IPS DF 6.9 (cell line): ENCODE results near the gene HSF2BP.

Source experiments
- DNase-seq: peaks from one replicate; pipeline ENCODE4 v3.0.0-alpha.2; 2013; ENCODE audit warnings: low read depth, low spot score
- H3K27ac ChIP-seq: one replicate; pipeline ENCODE4 v1.5.1; 2013; ENCODE audit warnings: low read length, control low read depth
- H3K27me3 ChIP-seq: 2 replicates; pipeline ENCODE4 v1.6.1; 2013; ENCODE audit warnings: mild to moderate bottlenecking, low read length; ENCODE audit not compliant: control insufficient read depth, insufficient read depth
- H3K36me3 ChIP-seq: 2 replicates; pipeline ENCODE4 v1.6.1; 2013; ENCODE audit warnings: low read length; ENCODE audit not compliant: control insufficient read depth, insufficient read depth
- H3K4me1 ChIP-seq: 2 replicates; pipeline ENCODE4 v1.6.1; 2013; ENCODE audit warnings: low read length; ENCODE audit not compliant: control insufficient read depth, insufficient read depth
- H3K4me3 ChIP-seq: 2 replicates; pipeline ENCODE4 v1.5.1; 2013; ENCODE audit warnings: mild to moderate bottlenecking, low read length
- H3K9me3 ChIP-seq: 2 replicates; pipeline ENCODE4 v1.6.1; 2013; ENCODE audit warnings: low read length, inconsistent platforms; ENCODE audit not compliant: control insufficient read depth, insufficient read depth
- WGBS: extraction: QIAGEN DNeasy Blood & Tissue Kit; methylation state at CpG from one replicate; pipeline ENCODE4 v1.1.7; 2013; ENCODE audit warnings: mixed read lengths, missing lambda C conversion rate; ENCODE audit not compliant: insufficient read length, insufficient coverage; 5-methylcytosine and 5-hydroxymethylcytosine counted together

HSF2BP gene

GRCh38 chr21:43648171-43648570, 11.1 kb downstream of the HSF2BP start:
- no CpG with 5 or more reads among the region's 9 CpGs for WGBS
- Histone ChIP-seq H3K27me3 (no peaks in the 10 kb centered on the region), H3K4me3 (no peak overlapping the region), H3K9me3 (no peaks in the 10 kb centered on the region), H3K27ac (no peak overlapping the region), H3K36me3 (no peaks in the 10 kb centered on the region), H3K4me1 (no peaks in the 10 kb centered on the region)
- no peak for DNase-seq

- WGBS = no CpG with 5 or more reads among the region's 7 CpGs
- Histone ChIP-seq H3K9me3 (no peaks in the 10 kb centered on the region), H3K36me3 (no peaks in the 10 kb centered on the region), H3K4me3 (no peak overlapping the region), H3K27ac (no peak overlapping the region), H3K27me3 (no peaks in the 10 kb centered on the region), H3K4me1 (no peaks in the 10 kb centered on the region)
- DNase-seq = peak; percentile 77
These were observed 12.6 kb downstream of the HSF2BP start for GRCh38 chr21:43646550-43647260.

GRCh38 chr21:43645976-43646375, 13.3 kb downstream of the HSF2BP start:
- Histone ChIP-seq H3K27ac (no peak overlapping the region), H3K4me1 (no peaks in the 10 kb centered on the region), H3K9me3 (no peaks in the 10 kb centered on the region), H3K36me3 (no peaks in the 10 kb centered on the region), H3K4me3 (no peak overlapping the region), H3K27me3 (no peaks in the 10 kb centered on the region)
- WGBS = no CpG with 5 or more reads among the region's 4 CpGs
- no peak for DNase-seq

- H3K36me3 ChIP-seq = no peaks in the 10 kb centered on the region
- no peak overlapping the region for H3K4me3 ChIP-seq
- no CpG with 5 or more reads among the region's 12 CpGs for WGBS
- no peaks in the 10 kb centered on the region for H3K9me3 ChIP-seq
- H3K4me1 ChIP-seq = no peaks in the 10 kb centered on the region
- H3K27me3 ChIP-seq = no peaks in the 10 kb centered on the region
- no peak overlapping the region for H3K27ac ChIP-seq
- DNase-seq = no peak
These were observed 14.0 kb downstream of the HSF2BP start for GRCh38 chr21:43645136-43645891.

- Histone ChIP-seq H3K4me3 (no peak overlapping the region), H3K27ac (no peak overlapping the region), H3K36me3 (no peaks in the 10 kb centered on the region), H3K4me1 (no peaks in the 10 kb centered on the region), H3K27me3 (no peaks in the 10 kb centered on the region), H3K9me3 (no peaks in the 10 kb centered on the region)
- WGBS = 100% methylated on average over 1 of the region's 6 CpGs
- DNase-seq = no peak
These were observed 14.7 kb downstream of the HSF2BP start for GRCh38 chr21:43644609-43645008.

GRCh38 chr21:43644071-43644470, 15.2 kb downstream of the HSF2BP start:
- Histone ChIP-seq H3K27me3 (no peaks in the 10 kb centered on the region), H3K27ac (no peak overlapping the region), H3K4me3 (no peak overlapping the region), H3K9me3 (no peaks in the 10 kb centered on the region), H3K36me3 (no peaks in the 10 kb centered on the region), H3K4me1 (no peaks in the 10 kb centered on the region)
- WGBS = no CpG with 5 or more reads among the region's 4 CpGs
- no peak for DNase-seq

- WGBS = no CpG with 5 or more reads among the region's 4 CpGs
- no peaks in the 10 kb centered on the region for H3K27me3 ChIP-seq
- H3K36me3 ChIP-seq = no peaks in the 10 kb centered on the region
- no peak overlapping the region for H3K27ac ChIP-seq
- H3K9me3 ChIP-seq = no peaks in the 10 kb centered on the region
- no peaks in the 10 kb centered on the region for H3K4me1 ChIP-seq
- no peak overlapping the region for H3K4me3 ChIP-seq
- no peak for DNase-seq
These were observed 16.1 kb downstream of the HSF2BP start for GRCh38 chr21:43643193-43643592.

GRCh38 chr21:43640400-43640799, 18.9 kb downstream of the HSF2BP start:
- no peak for DNase-seq
- H3K27ac ChIP-seq = no peak overlapping the region

GRCh38 chr21:43639470-43640353, 19.6 kb downstream of the HSF2BP start:
- DNase-seq = no peak
- H3K9me3 ChIP-seq = no peaks in the 10 kb centered on the region
- no peak overlapping the region for H3K4me3 ChIP-seq
- no peaks in the 10 kb centered on the region for H3K36me3 ChIP-seq
- WGBS = no CpG with 5 or more reads among the region's 7 CpGs
- H3K27ac ChIP-seq = no peak overlapping the region
- no peaks in the 10 kb centered on the region for H3K27me3 ChIP-seq
- H3K4me1 ChIP-seq = no peaks in the 10 kb centered on the region

More at GRCh38 chr21:43640400-43640799, 18.9 kb downstream of the HSF2BP start:
- no peaks in the 10 kb centered on the region for H3K36me3 ChIP-seq
- no peaks in the 10 kb centered on the region for H3K27me3 ChIP-seq
- H3K9me3 ChIP-seq = no peaks in the 10 kb centered on the region
- no CpG with 5 or more reads among the region's 3 CpGs for WGBS
- no peaks in the 10 kb centered on the region for H3K4me1 ChIP-seq
- no peak overlapping the region for H3K4me3 ChIP-seq

- Histone ChIP-seq H3K27me3 (no peaks in the 10 kb centered on the region), H3K9me3 (no peaks in the 10 kb centered on the region), H3K27ac (no peak overlapping the region), H3K36me3 (no peaks in the 10 kb centered on the region), H3K4me1 (no peaks in the 10 kb centered on the region), H3K4me3 (no peak overlapping the region)
- WGBS = no CpG with 5 or more reads among the region's 3 CpGs
- no peak for DNase-seq
These were observed 21.6 kb downstream of the HSF2BP start for GRCh38 chr21:43637530-43638158.
